22Rv1 (cell line): ENCODE results near the gene TCF7L1.
"Not testable (repeated sequence)": the region's sequence is repeated elsewhere in the genome, so short reads cannot be mapped to it uniquely, and the experiment has no call there.

Source experiments
- H3K27ac ChIP-seq: fragments of 450-650 bp; 2 replicates; pipeline ENCODE4 v1.5.1; 2017
- CTCF ChIP-seq: fragments of 450-650 bp; IDR thresholded peaks from 2 replicates; pipeline ENCODE4 v1.5.1; 2017; ENCODE audit warnings: mild to moderate bottlenecking
- ZFX ChIP-seq: fragments of 450-650 bp; IDR thresholded peaks from 2 replicates; pipeline ENCODE4 v1.6.1; 2017; ENCODE audit warnings: antibody characterized with exemption, borderline replicate concordance

The TCF7L1 gene

GRCh38 chr2:85194780-85195480 is 61.7 kb downstream of the TCF7L1 start:
- TF ChIP-seq CTCF = no peak
- no peak for TF ChIP-seq ZFX
- H3K27ac ChIP-seq = no peak overlapping the region

GRCh38 chr2:85195956-85196355 is 62.8 kb downstream of the TCF7L1 start:
- no peak overlapping the region for H3K27ac ChIP-seq
- TF ChIP-seq ZFX (no peak), CTCF (no peak)

DNA sequence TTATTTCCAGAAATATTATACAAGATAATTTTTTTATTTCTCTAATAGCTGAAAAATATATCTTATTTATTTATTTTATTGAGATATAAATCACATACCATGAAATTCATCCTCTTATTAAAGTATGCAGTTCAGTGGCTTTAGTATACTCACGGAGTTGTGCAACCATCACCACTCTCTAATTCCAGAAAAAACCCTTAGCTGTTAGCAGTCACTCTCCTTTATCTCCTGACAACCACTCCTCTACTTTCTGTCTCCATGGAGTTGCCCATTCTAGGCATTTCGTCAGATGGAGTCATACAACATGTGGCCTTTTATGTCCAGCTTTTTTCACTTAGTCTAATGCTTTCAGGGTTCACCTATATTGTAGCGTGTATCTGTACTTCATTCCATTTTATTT is 66.5 kb downstream of the TCF7L1 start:
- TF ChIP-seq CTCF (no peak), ZFX (no peak)
- no peak overlapping the region for H3K27ac ChIP-seq

DNA sequence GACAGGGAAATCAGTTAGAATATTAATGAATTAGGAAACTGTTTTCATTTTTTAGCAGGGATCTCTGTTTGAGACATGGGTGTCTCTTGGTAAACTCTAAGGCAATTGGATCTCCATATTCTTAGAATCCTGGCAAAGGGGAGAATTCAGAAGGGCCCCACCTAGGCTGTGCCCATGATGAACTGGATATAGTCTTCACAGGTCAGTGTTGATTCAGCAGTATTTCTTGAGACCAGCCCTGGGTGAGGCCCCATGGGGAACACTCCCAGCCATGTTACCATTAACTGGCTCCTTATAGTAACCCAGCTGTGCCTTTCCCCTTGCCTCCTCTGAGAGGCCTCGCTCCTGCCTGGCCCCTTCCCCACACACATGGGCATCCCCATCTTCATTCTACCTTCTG is 76.7 kb downstream of the TCF7L1 start:
- no peak for TF ChIP-seq CTCF
- TF ChIP-seq ZFX = no peak
- no peak overlapping the region for H3K27ac ChIP-seq

GRCh38 chr2:85210511-85210910 is 77.3 kb downstream of the TCF7L1 start:
- TF ChIP-seq ZFX (no peak), CTCF (no peak)
- no peak overlapping the region for H3K27ac ChIP-seq

DNA sequence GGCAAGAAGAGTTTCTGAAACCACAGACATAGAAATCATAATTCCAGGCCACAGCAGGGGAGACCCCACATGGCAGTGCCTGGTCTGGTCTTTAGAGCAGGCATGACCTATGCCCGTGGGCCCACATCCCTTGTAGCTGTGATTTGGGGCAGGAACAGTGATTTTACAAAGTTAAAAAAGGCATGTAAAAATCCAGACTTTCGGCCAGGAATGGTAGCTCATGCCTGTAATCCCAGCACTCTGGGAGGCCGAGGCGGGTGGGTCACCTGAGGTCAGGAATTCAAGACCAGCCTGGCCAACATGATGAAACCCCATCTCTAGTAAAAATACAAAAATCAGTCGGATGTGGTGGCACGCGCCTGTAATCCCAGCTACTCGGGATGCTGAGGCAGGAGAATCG is 78.4 kb downstream of the TCF7L1 start:
- not testable (repeated sequence) for H3K27ac ChIP-seq

DNA sequence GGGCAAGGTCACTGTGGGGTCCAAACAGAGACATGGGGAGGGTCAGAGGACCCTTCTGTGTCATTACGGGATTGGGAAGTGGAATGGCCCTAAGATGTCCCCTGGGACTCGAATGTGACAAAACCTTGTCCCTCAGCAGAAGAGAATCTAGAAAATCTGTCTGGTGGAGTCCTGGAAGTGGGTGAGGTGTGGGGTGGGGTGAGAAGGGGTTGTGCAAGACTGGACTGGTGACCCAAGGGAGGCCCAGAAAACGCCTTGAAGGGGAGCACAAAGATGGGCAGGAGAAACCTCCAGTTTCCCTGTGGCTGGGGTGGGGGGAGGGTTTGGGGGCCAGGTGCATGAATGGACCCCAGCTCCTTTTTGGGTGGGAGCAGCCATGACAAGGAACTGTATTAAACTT is 79.6 kb downstream of the TCF7L1 start:
- TF ChIP-seq CTCF = no peak
- TF ChIP-seq ZFX = no peak
- H3K27ac ChIP-seq = no peak overlapping the region

- no peak overlapping the region for H3K27ac ChIP-seq
- TF ChIP-seq CTCF = no peak
- TF ChIP-seq ZFX = no peak
Observed at GRCh38 chr2:85213404-85213803, 80.2 kb downstream of the TCF7L1 start.
